NCI-H82 treated with DMSO at 0.1 percent for 48 hours (cell line): ENCODE data around the gene NDUFAF5.
"Not testable (repeated sequence)": the region's sequence is repeated elsewhere in the genome, so short reads cannot be mapped to it uniquely, and the experiment has no call there.

Experiments used
- DNase-seq: peaks from one replicate; lab custom pipeline; 2025; ENCODE audit not compliant: unreplicated experiment; lab: John Stamatoyannopoulos, UW

Gene NDUFAF5

DNA sequence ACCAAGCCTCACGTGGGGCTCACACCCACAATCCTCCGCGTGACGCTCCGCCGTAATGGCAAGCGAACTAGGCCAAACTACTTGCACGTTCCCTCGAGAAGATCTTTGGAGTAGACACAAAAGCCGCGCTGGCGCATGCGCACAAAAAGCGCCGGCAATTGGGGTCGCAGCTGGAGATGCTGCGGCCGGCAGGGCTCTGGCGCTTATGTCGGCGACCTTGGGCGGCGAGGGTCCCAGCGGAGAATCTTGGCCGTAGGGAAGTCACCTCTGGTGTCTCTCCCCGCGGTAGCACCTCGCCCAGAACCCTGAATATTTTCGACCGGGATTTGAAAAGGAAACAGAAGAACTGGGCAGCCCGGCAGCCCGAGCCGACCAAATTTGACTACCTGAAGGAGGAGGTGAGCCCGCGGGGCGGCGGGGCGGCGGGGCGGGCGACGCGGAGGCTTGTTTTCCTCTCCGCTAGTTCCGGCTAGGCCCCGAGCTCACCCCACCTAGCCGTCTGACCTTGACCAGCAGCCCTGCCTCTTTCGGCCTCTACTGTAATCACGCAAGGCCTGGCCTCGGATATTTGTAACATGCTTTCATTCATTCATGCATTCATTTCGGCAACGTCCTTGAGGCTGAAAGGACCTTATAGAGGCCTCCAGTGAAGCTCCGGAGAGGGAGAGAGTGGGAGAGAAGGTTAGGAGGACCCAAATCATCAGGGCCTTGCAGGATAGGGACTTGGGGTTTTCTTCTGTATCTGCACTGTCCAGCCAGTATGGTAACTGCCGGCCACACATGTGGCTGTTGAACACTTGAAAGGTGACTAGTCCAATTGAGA lies at the start of gene NDUFAF5, which contains the start of gene ESF1:
Gene NDUFAF5, plus strand, starts transcription at position 136 of the 823 bp plus-strand sequence. Its CDS starts 41 bp downstream, at position 177.
Gene ESF1, minus strand, starts transcription at position 27 of the 823 bp plus-strand sequence. CDS start 1,779 bp downstream, outside the sequence.
- peak; percentile 94 for DNase-seq

- no peak for DNase-seq
Measured at GRCh38 chr20:13735826-13736225, 49.0 kb upstream of the NDUFAF5 start.

GRCh38 chr20:13736436-13737191 lies 48.2 kb upstream of the NDUFAF5 start:
- no peak for DNase-seq

- DNase-seq = not testable (repeated sequence)
Measured at GRCh38 chr20:13738187-13738586, 46.6 kb upstream of the NDUFAF5 start.

GRCh38 chr20:13739731-13740649 lies 44.8 kb upstream of the NDUFAF5 start:
- no peak for DNase-seq

DNA sequence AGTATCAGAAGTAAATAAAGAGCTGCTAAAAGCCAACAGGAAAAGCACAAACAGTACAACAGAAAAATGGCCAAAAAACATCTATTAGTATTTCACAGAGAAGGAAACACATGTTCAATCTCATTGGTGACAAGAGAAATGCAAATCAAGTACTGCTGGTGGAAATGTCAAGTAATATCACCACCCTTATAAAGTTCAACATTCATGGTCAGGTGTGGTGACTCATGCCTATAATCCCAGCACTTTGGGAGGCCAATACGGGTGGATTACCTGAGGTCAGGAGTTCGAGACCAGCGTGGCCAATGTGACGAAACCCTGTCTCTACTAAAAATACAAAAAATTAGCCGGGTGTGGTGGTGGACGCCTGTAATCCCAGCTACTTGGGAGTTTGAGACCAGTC lies 42.9 kb upstream of the NDUFAF5 start:
- no peak for DNase-seq

- no peak for DNase-seq
Measured at GRCh38 chr20:13744352-13744751, 40.5 kb upstream of the NDUFAF5 start.

- no peak for DNase-seq
Measured at GRCh38 chr20:13745784-13746183, 39.0 kb upstream of the NDUFAF5 start.

- DNase-seq = no peak
Measured at GRCh38 chr20:13749811-13750210, 35.0 kb upstream of the NDUFAF5 start.

DNA sequence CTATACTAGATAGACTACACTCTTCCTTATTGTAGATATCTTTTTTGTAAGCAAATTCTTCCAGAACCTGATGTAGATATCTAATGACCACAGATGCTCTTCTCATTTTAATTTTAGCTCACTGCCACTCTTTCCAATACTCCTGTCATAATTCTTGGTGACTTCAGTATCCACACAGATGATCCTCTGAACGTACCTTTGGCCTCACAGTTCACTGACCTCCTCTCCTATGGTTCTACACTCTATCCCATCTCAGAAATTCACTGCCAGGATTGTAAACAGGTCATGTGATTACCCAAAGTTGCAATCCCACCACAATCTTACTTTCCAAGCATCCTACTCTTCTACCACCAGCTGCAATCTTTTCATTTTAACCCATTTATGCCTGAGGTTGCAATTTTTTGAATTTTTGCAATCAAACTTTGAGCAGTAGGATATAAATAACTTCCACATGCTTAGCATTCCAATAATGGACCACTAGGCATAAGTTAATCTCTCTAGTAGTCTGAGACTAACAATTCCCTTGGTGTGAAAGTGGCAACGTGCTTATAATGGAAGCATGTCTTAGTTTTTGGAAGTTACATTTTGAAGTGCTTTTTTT lies 31.3 kb upstream of the NDUFAF5 start:
- DNase-seq = no peak

DNA sequence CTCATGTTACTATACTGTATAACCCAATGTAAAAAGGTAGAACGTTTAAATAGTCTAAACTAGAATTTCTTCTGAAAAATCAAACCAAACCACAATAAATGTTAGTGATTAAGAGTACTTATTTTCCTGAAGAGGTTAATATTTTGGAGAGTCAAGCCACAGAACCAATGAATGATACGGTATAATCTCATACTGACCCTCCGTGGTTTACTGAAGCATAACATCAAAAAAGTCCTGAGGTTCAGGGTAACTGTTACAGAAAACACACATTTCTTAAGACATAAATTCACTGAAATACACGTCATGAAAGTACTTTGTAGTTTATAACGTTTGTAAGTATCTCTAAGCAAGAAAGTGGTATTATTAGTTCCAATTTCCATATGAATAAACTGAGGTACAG lies 29.0 kb upstream of the NDUFAF5 start:
- no peak for DNase-seq

DNA sequence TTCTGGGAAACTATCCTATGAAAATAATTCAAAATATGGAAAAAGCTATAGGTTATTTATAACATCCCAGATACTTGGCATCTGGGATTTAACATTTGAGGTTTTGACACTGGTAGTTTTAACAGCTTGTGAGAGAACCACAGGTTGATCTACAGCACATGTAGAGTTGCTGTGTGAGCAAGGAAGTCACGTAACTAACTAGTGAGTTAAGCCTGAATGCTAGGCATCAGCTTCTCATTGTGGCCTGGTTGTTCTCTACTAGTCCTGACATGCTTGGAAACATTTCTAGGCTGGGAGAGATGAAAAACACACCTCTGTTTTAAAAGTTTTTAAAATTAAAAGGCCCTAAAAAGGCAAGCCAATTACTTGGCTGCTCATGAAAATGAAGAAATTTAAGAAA lies 28.3 kb upstream of the NDUFAF5 start:
- DNase-seq = no peak

- DNase-seq = no peak
Measured at GRCh38 chr20:13758884-13759283, 25.9 kb upstream of the NDUFAF5 start.

DNA sequence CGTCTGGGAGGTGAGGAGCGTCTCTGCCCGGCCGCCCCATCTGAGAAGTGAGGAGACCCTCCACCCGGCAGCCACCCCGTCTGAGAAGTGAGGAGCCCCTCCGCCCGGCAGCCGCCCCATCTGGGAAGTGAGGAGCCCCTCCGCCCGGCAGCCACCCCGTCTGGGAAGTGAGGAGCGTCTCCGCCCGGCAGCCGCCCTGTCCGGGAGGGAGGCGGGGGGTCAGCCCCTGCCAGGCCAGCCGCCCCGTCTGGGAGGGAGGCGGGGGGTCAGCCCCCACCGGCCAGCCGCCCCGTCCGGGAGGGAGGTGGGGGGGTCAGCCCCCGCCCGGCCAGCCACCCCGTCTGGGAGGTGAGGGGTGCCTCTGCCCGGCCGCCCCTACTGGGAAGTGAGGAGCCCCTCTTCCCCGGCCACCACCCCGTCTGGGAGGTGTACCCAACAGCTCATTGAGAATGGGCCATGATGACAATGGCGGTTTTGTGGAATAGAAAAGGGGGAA lies 24.3 kb upstream of the NDUFAF5 start:
- DNase-seq = not testable (repeated sequence)

GRCh38 chr20:13765299-13765698 lies 19.5 kb upstream of the NDUFAF5 start:
- DNase-seq = no peak

GRCh38 chr20:13765868-13766416 lies 18.9 kb upstream of the NDUFAF5 start:
- DNase-seq = no peak

DNA sequence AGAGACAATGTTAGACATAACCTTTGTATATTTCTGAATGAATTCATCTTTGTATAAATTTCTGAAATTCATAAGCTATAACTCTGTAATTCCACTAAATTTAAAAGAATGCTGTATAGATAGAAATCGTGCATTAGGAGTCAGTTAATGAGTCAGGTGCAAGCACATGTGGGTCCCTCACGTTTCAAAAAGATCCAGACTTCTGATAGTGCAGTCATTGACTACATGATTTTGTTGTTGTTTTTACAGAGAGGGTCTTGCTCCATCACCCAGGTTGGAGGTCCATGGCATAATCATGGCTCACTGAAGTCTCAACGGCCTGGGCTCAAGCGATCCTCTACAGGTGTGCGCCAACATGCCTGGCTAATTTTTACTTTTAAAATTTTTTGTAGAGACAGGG lies 14.7 kb upstream of the NDUFAF5 start:
- DNase-seq = no peak

- peak; percentile 20 for DNase-seq
Measured at GRCh38 chr20:13771853-13772453, 12.9 kb upstream of the NDUFAF5 start.

GRCh38 chr20:13772529-13772928 lies 12.3 kb upstream of the NDUFAF5 start:
- no peak for DNase-seq

DNA sequence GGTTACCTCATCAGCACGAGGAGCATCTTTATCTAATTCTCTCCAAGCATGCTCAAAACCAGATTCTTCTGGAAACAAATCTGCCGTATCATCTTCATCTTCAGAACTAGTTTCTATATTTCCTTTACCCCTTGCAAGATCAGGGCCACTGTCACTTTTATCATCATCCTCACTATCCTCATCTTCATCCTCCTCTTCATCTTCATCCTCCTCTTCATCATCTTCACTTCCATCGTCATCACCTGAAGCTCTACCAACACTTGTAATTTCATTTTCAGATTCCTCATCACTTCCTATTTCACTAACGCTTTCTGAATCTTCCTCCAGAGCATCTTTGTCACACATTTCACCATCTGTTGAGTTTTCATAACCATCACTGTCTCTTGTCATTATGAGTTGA lies 9.0 kb upstream of the NDUFAF5 start:
- DNase-seq = no peak
